ENCODE results near the gene GOLGA3. TPM values are rescaled to one million over a fixed set of nuclear protein-coding genes. Genes with fewer than 3 reads are reported as not detected.

The GOLGA3 gene
- total and polyA plus RNA-seq, 12 donors, result 10.8 to 46.1 (median 34.8) TPM

DNA sequence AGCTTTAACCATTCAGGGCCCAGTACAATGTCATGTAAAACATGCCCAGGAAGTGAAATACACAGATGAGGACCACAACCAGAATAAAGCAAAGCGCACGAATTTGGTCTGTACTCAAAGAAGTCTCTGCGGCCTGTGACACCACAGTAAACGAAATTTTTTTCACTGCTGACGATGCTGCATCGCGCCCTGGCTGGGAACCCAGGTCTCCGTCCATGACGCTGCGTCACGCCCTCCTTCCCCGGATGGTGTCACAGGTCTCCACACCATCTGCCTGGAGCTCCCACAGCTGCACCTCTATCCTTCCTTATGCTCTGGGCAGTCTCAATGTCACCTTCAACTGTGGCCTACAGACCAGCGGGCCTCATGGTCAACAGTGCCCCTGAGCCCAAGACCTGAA is 84.8 kb downstream of the GOLGA3 start:
- H3K4me3 ChIP-seq, result no peak overlapping the region
- H3K4me1 ChIP-seq, result peaks cover 0 to 27% (median 14%) of the 10 kb centered on the region in 9 donors
- DNase-seq (no peak), ATAC-seq (no peak)
- intact Hi-C loops (cut with DNase I), result no loop called here
- TF ChIP-seq, protein P1, sequence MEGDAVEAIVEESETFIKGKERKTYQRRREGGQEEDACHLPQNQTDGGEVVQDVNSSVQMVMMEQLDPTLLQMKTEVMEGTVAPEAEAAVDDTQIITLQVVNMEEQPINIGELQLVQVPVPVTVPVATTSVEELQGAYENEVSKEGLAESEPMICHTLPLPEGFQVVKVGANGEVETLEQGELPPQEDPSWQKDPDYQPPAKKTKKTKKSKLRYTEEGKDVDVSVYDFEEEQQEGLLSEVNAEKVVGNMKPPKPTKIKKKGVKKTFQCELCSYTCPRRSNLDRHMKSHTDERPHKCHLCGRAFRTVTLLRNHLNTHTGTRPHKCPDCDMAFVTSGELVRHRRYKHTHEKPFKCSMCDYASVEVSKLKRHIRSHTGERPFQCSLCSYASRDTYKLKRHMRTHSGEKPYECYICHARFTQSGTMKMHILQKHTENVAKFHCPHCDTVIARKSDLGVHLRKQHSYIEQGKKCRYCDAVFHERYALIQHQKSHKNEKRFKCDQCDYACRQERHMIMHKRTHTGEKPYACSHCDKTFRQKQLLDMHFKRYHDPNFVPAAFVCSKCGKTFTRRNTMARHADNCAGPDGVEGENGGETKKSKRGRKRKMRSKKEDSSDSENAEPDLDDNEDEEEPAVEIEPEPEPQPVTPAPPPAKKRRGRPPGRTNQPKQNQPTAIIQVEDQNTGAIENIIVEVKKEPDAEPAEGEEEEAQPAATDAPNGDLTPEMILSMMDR (IDR thresholded peaks at IDR 0.05), result no peak
- H3K36me3 ChIP-seq, result peaks cover 0 to 100% (median 70%) of the 10 kb centered on the region in 9 donors
- no peak overlapping the region for H3K27ac ChIP-seq
- no peaks in the 10 kb centered on the region for H3K27me3 ChIP-seq
- 83 to 88% methylated on average over 13 of the region's 13 CpGs for WGBS, 2 donors
- no peaks in the 10 kb centered on the region for H3K9me3 ChIP-seq

DNA sequence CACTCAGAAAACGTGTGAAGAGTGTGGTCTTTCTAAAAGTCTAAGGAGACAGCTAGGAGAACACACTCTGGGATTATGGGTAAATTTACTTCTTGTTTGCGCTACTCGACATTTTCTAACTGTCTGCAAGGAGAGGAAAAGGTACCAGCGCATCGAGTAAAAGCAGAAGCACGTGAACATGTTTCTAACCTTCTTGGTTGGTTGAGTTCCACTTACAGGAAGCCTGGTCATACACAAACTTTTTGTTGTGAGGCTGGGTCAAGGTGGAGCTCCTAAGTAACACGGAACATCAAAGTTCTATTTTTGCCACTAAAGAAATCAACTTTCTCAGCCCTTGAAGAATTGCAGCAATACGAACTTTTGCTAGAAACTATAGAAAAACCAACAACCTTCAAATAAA is 87.0 kb downstream of the GOLGA3 start:
- TF ChIP-seq, protein P1 (IDR thresholded peaks at IDR 0.05), result no peak
- Histone ChIP-seq H3K4me3 (no peak overlapping the region), H3K9me3 (no peaks in the 10 kb centered on the region), H3K27me3 (no peaks in the 10 kb centered on the region), H3K36me3 (peaks cover 0 to 100% (median 56%) of the 10 kb centered on the region in 9 donors), H3K4me1 (peaks cover 0 to 27% (median 14%) of the 10 kb centered on the region in 9 donors), H3K27ac (peak overlapping the region in 4 of 10 donors; percentile 80 to 84 (median 82))
- ATAC-seq (no peak), DNase-seq (no peak)
- intact Hi-C loops (cut with DNase I), result no loop called here
- WGBS, 2 donors, result 86 to 90% methylated on average over 8 of the region's 8 CpGs

DNA sequence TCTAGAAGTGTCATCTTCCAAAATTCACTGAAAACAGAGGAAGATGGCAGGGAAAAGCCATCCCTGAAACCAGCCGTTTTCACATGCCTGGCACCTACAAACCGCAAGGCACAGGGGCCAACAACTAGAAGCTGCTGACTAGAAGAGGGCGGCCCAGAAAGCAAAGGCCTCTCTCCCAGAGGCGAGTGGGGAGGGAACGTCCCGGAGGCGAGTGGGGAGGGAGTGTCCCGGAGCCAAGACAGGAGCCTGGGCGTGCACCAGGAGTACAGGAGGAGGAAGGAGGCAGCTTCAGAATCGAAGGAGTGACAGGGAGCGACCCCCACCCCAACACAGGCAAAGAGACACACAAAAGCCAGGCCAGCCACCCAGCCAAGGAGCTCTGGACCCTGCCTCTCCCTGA is 88.0 kb downstream of the GOLGA3 start:
- Histone ChIP-seq H3K4me3 (no peak overlapping the region), H3K27me3 (no peaks in the 10 kb centered on the region), H3K36me3 (peaks cover 0 to 100% (median 55%) of the 10 kb centered on the region in 9 donors), H3K4me1 (peaks cover 0 to 27% (median 14%) of the 10 kb centered on the region in 9 donors), H3K27ac (peak overlapping the region in 9 of 10 donors; percentile 32 to 84 (median 80)), H3K9me3 (no peaks in the 10 kb centered on the region)
- intact Hi-C loops (cut with DNase I), result no loop called here
- WGBS, 2 donors, result 33 to 61% methylated on average over 11 of the region's 11 CpGs
- TF ChIP-seq, protein P1 (IDR thresholded peaks at IDR 0.05), result no peak
- DNase-seq, result peak in 1 of 2 donors; percentile 26
- peak; percentile 53 to 86 (median 68) for ATAC-seq

DNA sequence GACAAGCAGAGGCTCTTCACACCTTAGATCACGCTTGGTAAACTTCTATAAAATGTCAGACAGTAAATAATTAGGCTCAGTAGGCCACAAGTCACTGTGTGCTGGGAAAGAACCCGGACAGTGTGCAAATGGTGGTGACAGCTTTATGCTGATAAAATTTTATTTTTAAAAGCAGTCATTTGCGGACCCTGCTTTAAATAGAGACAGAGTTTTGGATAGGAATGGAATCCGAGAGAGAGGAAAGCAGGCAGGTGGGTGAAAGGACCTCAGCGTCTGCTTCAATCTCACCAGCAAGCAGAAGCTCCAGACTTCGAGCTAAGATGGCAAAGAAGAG is 88.4 kb downstream of the GOLGA3 start:
- Histone ChIP-seq H3K36me3 (peaks cover 0 to 100% (median 55%) of the 10 kb centered on the region in 9 donors), H3K27ac (peak overlapping the region in 9 of 10 donors; percentile 32 to 84 (median 80)), H3K4me3 (no peak overlapping the region), H3K9me3 (no peaks in the 10 kb centered on the region), H3K27me3 (no peaks in the 10 kb centered on the region), H3K4me1 (peaks cover 0 to 27% (median 14%) of the 10 kb centered on the region in 9 donors)
- intact Hi-C loops (cut with DNase I), result no loop called here
- peak; percentile 37 to 80 (median 66) for ATAC-seq
- TF ChIP-seq, protein P1 (IDR thresholded peaks at IDR 0.05), result no peak
- 45 to 52% methylated on average over 6 of the region's 6 CpGs for WGBS, 2 donors
- no peak for DNase-seq

Data from heart right ventricle (tissue), 16 donors.